Vagina (tissue), 2 donors: ENCODE results near the gene DKK3. TPM values are rescaled to one million over a fixed set of nuclear protein-coding genes. Genes with fewer than 3 reads are reported as not detected.

Experiments
- DNase-seq, 2 donors: peaks; one replicate each; pipeline ENCODE4 v3.0.0-alpha.2; 2017; ENCODE audit errors: extremely low spot score in 2 of 2
- H3K27ac ChIP-seq: fragments of 200-600 bp; sonication (generic); one replicate; pipeline ENCODE4 v1.5.1; 2019
- H3K27me3 ChIP-seq: fragments of 200-600 bp; sonication (generic); one replicate; pipeline ENCODE4 v1.5.1; 2019
- H3K36me3 ChIP-seq, 2 donors: fragments of 200-600 bp; sonication (generic); one replicate each; pipeline ENCODE4 v1.5.1; 2017 to 2019
- H3K4me1 ChIP-seq: fragments of 200-600 bp; sonication (generic); one replicate; pipeline ENCODE4 v1.5.1; 2019
- H3K4me3 ChIP-seq, 2 donors: fragments of 200-600 bp; sonication (generic); 1 replicate in 1 of 2; 2 replicates in 1 of 2; pipeline ENCODE4 v1.5.1; 2016 to 2019
- H3K9me3 ChIP-seq: fragments of 200-600 bp; sonication (generic); one replicate; pipeline ENCODE4 v1.5.1; 2019
- CTCF ChIP-seq, 3 experiments: fragments of 450-650 bp in 2 of 3; fragments of 200-600 bp in 1 of 3; sonication (generic) in 1 of 3; IDR thresholded peaks; one replicate each; pipeline ENCODE4 v1.5.1; 2017 to 2019; ENCODE audit warnings: antibody characterized with exemption in 3 of 3, mild to moderate bottlenecking in 2 of 3, moderate library complexity in 2 of 3
- POLR2A ChIP-seq, 2 donors: fragments of 450-650 bp; IDR thresholded peaks; one replicate each; pipeline ENCODE4 v1.6.1; 2017; ENCODE audit warnings: antibody characterized with exemption in 2 of 2, mild to moderate bottlenecking in 2 of 2, moderate library complexity in 2 of 2
- POLR2AphosphoS5 ChIP-seq, 2 donors: sonication (generic); formaldehyde crosslinking; IDR thresholded peaks; one replicate each; pipeline ENCODE4 v1.9.0; 2017; ENCODE audit warnings: antibody characterized with exemption in 2 of 2, mild to moderate bottlenecking in 2 of 2, low read depth in 1 of 2; ENCODE audit not compliant: insufficient read depth in 1 of 2
- intact Hi-C: fragments of 100-400 bp; cut with DNase I; formaldehyde crosslinking; loops from one replicate; pipeline ENCODE4 v1.15.1; 2023
- total RNA-seq: library from RNA; depleted of rRNA; stranded (reverse); fragments of >200 nt; gene quantifications from one replicate; pipeline ENCODE4 v1.2.3, GENCODE V29; 2016

Gene DKK3
- total RNA-seq, 1 donor from 2014 or later, result 110 TPM

GRCh38 chr11:12017865-12018453 lies 9.5 kb upstream of the DKK3 start:
- TF ChIP-seq CTCF (IDR thresholded peaks at IDR 0.05) (no peak), POLR2AphosphoS5 (IDR thresholded peaks at IDR 0.05; ENCODE audit: insufficient read depth in 1 of 2, low read depth in 1 of 2) (no peak), POLR2A (IDR thresholded peaks at IDR 0.05) (no peak)
- DNase-seq, result no peak
- intact Hi-C loops, result no loop called here
- no peak overlapping the region for H3K4me3 ChIP-seq
- H3K27me3 ChIP-seq, result no peaks in the 10 kb centered on the region
- no peaks in the 10 kb centered on the region for H3K9me3 ChIP-seq
- no peak overlapping the region for H3K27ac ChIP-seq
- H3K4me1 ChIP-seq, result no peaks in the 10 kb centered on the region
- H3K36me3 ChIP-seq, result no peaks in the 10 kb centered on the region

GRCh38 chr11:12017243-12017678 lies 8.8 kb upstream of the DKK3 start:
- no peaks in the 10 kb centered on the region for H3K27me3 ChIP-seq
- intact Hi-C loops, result no loop called here

GRCh38 chr11:12016246-12016645 lies 7.8 kb upstream of the DKK3 start:
- no peak for DNase-seq
- no peaks in the 10 kb centered on the region for H3K36me3 ChIP-seq
- H3K27me3 ChIP-seq, result no peaks in the 10 kb centered on the region
- no peak overlapping the region for H3K27ac ChIP-seq
- H3K4me1 ChIP-seq, result no peaks in the 10 kb centered on the region
- intact Hi-C loops, result no loop called here
- H3K4me3 ChIP-seq, result no peak overlapping the region
- no peaks in the 10 kb centered on the region for H3K9me3 ChIP-seq
- TF ChIP-seq CTCF (IDR thresholded peaks at IDR 0.05), result peak in 1 of 3 experiments; percentile 13
- no peak for TF ChIP-seq POLR2AphosphoS5 (IDR thresholded peaks at IDR 0.05; ENCODE audit: insufficient read depth in 1 of 2, low read depth in 1 of 2)

More at GRCh38 chr11:12017243-12017678, 8.8 kb upstream of the DKK3 start:
- no peak overlapping the region for H3K27ac ChIP-seq
- DNase-seq, result no peak
- TF ChIP-seq POLR2AphosphoS5 (IDR thresholded peaks at IDR 0.05; ENCODE audit: insufficient read depth in 1 of 2, low read depth in 1 of 2) (no peak), CTCF (IDR thresholded peaks at IDR 0.05) (no peak), POLR2A (IDR thresholded peaks at IDR 0.05) (no peak)
- H3K9me3 ChIP-seq, result no peaks in the 10 kb centered on the region
- no peak overlapping the region for H3K4me3 ChIP-seq
- no peaks in the 10 kb centered on the region for H3K36me3 ChIP-seq
- no peaks in the 10 kb centered on the region for H3K4me1 ChIP-seq

GRCh38 chr11:12015486-12015885 lies 7.1 kb upstream of the DKK3 start:
- H3K27me3 ChIP-seq, result no peaks in the 10 kb centered on the region
- no peaks in the 10 kb centered on the region for H3K36me3 ChIP-seq
- TF ChIP-seq CTCF (IDR thresholded peaks at IDR 0.05) (no peak), POLR2AphosphoS5 (IDR thresholded peaks at IDR 0.05; ENCODE audit: insufficient read depth in 1 of 2, low read depth in 1 of 2) (no peak), POLR2A (IDR thresholded peaks at IDR 0.05) (no peak)
- intact Hi-C loops, result no loop called here
- H3K9me3 ChIP-seq, result no peaks in the 10 kb centered on the region
- H3K4me1 ChIP-seq, result no peaks in the 10 kb centered on the region
- DNase-seq, result no peak
- H3K4me3 ChIP-seq, result no peak overlapping the region
- H3K27ac ChIP-seq, result no peak overlapping the region

- DNase-seq, result no peak
- Histone ChIP-seq H3K27ac (no peak overlapping the region), H3K27me3 (no peaks in the 10 kb centered on the region), H3K36me3 (no peaks in the 10 kb centered on the region), H3K4me1 (peaks cover 9% of the 10 kb centered on the region), H3K4me3 (no peak overlapping the region), H3K9me3 (no peaks in the 10 kb centered on the region)
- intact Hi-C loops, result no loop called here
- TF ChIP-seq POLR2A (IDR thresholded peaks at IDR 0.05), result no peak
- no peak for TF ChIP-seq CTCF (IDR thresholded peaks at IDR 0.05)
- no peak for TF ChIP-seq POLR2AphosphoS5 (IDR thresholded peaks at IDR 0.05; ENCODE audit: insufficient read depth in 1 of 2, low read depth in 1 of 2)
Observed at GRCh38 chr11:12013781-12014180, 5.4 kb upstream of the DKK3 start.
